PFSK-1 (cell line): Measurements from ENCODE around the gene LRMDA.

Experiments
- FOXP2 ChIP-seq: optimal IDR thresholded peaks from 2 replicates; pipeline ENCODE3; 2011; ENCODE audit warnings: borderline replicate concordance, control low read depth, inconsistent platforms; ENCODE audit not compliant: insufficient read depth; ENCODE audit errors: extremely low read length, extremely low read depth
- POLR2AphosphoS5 ChIP-seq: IDR thresholded peaks from 2 replicates; pipeline ENCODE4 v1.6.1; 2012; ENCODE audit warnings: low read depth, mild to moderate bottlenecking, control low read depth, low read length, moderate library complexity
- SIN3A ChIP-seq: IDR thresholded peaks from 2 replicates; pipeline ENCODE4 v1.6.1; 2012; ENCODE audit warnings: mild to moderate bottlenecking, low read length, moderate library complexity, borderline replicate concordance; ENCODE audit not compliant: insufficient read depth
- TAF1 ChIP-seq: IDR thresholded peaks from 2 replicates; pipeline ENCODE4 v1.6.1; 2012; ENCODE audit warnings: low read length, control low read depth, borderline replicate concordance; ENCODE audit not compliant: insufficient read depth
- TF ChIP-seq, protein P1 (sequence below), 2 experiments: IDR thresholded peaks; 2 replicates each; pipeline versions ENCODE4 v1.6.1 to v1.8.0; 2011 to 2012; ENCODE audit warnings: low read depth in 2 of 2, low read length in 2 of 2, control low read depth in 1 of 2, inconsistent platforms in 1 of 2, mild to moderate bottlenecking in 1 of 2, moderate library complexity in 1 of 2; ENCODE audit not compliant: insufficient read depth in 1 of 2

The LRMDA gene

DNA sequence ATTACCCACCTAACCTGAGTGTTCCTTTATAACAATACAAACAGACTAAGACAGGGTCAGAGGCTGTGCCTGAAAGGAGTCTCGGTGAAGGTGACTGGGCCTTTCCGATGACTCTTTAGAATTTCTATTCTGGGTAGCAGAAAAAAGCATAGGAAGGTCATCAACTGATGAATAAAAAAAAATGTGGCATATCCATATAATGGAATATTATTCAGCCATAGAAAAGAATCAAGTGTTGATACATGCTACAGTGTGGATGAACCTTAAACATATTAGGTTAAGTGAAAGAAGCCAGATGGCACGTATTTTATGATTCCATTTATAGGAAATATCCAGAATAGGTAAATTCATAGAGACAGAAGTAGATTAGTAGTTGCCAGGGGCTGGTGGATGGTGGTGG, 83.4 kb downstream of the LRMDA start:
- TF ChIP-seq FOXP2 (no peak), TAF1 (no peak), POLR2AphosphoS5 (no peak), SIN3A (no peak)
- TF ChIP-seq, protein P1, sequence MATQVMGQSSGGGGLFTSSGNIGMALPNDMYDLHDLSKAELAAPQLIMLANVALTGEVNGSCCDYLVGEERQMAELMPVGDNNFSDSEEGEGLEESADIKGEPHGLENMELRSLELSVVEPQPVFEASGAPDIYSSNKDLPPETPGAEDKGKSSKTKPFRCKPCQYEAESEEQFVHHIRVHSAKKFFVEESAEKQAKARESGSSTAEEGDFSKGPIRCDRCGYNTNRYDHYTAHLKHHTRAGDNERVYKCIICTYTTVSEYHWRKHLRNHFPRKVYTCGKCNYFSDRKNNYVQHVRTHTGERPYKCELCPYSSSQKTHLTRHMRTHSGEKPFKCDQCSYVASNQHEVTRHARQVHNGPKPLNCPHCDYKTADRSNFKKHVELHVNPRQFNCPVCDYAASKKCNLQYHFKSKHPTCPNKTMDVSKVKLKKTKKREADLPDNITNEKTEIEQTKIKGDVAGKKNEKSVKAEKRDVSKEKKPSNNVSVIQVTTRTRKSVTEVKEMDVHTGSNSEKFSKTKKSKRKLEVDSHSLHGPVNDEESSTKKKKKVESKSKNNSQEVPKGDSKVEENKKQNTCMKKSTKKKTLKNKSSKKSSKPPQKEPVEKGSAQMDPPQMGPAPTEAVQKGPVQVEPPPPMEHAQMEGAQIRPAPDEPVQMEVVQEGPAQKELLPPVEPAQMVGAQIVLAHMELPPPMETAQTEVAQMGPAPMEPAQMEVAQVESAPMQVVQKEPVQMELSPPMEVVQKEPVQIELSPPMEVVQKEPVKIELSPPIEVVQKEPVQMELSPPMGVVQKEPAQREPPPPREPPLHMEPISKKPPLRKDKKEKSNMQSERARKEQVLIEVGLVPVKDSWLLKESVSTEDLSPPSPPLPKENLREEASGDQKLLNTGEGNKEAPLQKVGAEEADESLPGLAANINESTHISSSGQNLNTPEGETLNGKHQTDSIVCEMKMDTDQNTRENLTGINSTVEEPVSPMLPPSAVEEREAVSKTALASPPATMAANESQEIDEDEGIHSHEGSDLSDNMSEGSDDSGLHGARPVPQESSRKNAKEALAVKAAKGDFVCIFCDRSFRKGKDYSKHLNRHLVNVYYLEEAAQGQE (IDR thresholded peaks at IDR 0.05; ENCODE audit: insufficient read depth in 1 of 2, low read depth in 2 of 2, low read length in 2 of 2) = no peak

DNA sequence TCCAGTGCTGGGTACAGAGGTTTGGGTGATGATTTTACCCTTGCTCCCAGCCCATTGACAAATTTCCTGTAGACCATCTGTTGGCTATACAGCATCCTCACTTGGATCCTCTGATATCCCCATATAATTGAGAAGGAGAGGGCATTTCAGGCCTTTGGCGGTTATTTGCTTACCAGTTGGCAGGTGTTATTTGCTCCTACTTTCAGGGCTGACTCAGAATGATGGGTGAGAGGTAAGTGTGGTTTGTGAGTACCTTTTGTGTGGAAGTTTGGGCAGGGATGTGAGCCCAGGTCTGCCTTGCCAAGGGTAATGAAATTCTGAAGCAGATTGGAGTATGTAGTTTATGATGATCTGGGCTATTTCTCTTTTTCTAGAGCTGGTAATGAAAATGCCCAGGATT, 93.6 kb downstream of the LRMDA start:
- TF ChIP-seq TAF1 = no peak
- TF ChIP-seq POLR2AphosphoS5 = no peak
- TF ChIP-seq, protein P1 (IDR thresholded peaks at IDR 0.05; ENCODE audit: insufficient read depth in 1 of 2, low read depth in 2 of 2, low read length in 2 of 2) = no peak
- no peak for TF ChIP-seq SIN3A
- no peak for TF ChIP-seq FOXP2

DNA sequence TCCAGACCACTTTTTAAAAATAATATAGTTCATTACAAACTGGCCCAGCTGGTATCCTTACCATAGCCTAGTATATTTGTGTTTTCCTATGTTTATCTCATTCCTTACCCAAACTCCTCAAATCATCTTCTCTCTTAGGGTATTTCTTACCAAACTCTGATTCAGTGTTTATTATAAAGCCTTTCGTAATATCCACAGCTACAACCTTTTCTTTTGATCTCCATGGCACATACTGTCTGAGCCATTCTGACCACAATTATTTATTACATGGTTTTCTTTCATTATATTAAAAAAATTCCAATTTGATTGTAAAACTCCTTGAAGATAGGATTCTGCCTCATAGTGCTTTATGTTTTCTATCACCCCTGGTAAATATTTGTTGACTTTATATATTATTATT, 94.2 kb downstream of the LRMDA start:
- no peak for TF ChIP-seq SIN3A
- no peak for TF ChIP-seq FOXP2
- TF ChIP-seq POLR2AphosphoS5 = no peak
- TF ChIP-seq, protein P1 (IDR thresholded peaks at IDR 0.05; ENCODE audit: insufficient read depth in 1 of 2, low read depth in 2 of 2, low read length in 2 of 2) = no peak
- TF ChIP-seq TAF1 = no peak

DNA sequence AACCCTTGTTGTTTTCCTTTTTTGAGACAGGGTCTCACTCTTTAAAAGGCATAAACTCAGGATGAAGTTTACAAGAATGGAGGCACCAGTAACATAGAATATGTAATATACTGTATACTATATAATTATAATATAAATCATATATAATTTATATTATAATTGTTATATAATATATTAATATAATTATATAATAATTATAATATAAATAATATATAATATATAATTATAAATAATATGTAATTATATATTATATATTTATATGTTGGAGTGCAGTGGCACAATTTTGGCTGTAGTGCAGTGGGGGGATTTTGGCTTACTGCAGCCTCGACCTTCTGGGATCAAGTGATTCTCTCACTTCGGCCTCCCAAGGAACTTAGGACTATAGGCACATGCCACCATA, 96.1 kb downstream of the LRMDA start:
- no peak for TF ChIP-seq POLR2AphosphoS5
- TF ChIP-seq, protein P1 (IDR thresholded peaks at IDR 0.05; ENCODE audit: insufficient read depth in 1 of 2, low read depth in 2 of 2, low read length in 2 of 2) = no peak
- no peak for TF ChIP-seq FOXP2
- TF ChIP-seq TAF1 = no peak
- no peak for TF ChIP-seq SIN3A

DNA sequence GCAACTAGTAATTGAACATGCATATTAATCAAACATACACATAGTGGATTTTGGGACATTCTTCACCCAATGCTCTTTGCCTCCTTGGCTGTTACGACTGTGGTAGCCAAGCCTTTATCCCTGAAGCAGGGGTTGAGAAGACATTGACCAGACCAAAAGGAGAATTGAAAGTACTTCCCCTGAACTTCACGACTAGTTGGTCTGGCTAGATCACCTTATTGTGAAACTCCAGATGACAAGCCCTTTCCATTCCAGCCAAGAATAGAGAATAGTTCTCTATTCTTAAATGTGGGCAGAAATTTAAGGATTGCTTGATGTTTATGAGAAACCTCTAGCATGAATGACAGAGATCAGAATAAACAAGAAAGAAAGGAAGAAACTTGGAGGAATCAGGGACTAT, 97.0 kb downstream of the LRMDA start:
- TF ChIP-seq SIN3A (no peak), TAF1 (no peak), POLR2AphosphoS5 (no peak), FOXP2 (no peak)
- TF ChIP-seq, protein P1 (IDR thresholded peaks at IDR 0.05; ENCODE audit: insufficient read depth in 1 of 2, low read depth in 2 of 2, low read length in 2 of 2) = no peak
